ENCODE data around the gene SIPA1L3.
A peak's percentile ranks its signal among the peaks of the same experiment; 100 is the strongest.
"Not testable (repeated sequence)": the region's sequence is repeated elsewhere in the genome, so short reads cannot be mapped to it uniquely, and the experiment has no call there.

The SIPA1L3 gene

DNA sequence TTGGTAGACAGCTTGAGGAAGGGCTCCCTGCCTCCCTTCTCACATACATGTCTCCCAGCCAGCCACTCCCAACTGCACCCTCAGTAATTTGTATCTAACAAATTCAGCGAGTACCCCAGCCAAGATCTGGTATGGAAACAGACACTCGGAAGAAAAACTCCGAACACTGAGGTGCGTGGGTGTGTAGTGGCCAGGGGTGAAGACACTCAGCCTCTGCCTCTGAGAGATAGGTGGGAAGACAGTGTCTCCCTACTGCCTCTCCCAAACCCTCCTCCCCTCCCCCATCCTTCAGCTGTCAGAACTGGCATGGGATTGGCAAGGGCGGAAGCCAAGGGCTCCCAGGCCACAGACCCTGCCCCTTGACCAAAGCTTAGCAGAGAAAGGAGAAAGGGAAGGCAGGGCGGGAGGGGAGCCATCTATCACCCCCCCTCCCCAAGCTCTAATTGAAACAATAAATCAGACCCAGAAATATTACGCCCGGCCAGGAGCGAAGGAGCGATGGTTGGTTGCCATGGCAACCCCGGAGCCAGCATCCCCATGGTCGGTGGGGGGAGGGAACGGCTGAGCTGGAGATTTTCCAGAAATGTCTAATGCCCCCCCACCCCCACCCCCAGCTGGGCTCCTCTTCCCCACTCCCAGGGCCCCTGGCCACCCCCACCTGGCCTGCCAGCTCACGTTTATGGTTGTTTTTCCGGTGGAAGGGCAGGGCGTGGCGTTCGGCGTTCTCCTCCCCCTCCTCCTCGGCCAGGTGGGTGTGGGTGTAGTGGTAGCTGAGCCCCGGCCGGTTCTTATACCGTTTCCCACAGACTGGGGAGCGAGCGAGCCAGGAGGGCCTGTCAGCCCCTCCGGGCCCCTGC, 310.0 kb downstream of the SIPA1L3 start:
- no peak for DNase-seq (ENCODE audit: low read depth)

DNA sequence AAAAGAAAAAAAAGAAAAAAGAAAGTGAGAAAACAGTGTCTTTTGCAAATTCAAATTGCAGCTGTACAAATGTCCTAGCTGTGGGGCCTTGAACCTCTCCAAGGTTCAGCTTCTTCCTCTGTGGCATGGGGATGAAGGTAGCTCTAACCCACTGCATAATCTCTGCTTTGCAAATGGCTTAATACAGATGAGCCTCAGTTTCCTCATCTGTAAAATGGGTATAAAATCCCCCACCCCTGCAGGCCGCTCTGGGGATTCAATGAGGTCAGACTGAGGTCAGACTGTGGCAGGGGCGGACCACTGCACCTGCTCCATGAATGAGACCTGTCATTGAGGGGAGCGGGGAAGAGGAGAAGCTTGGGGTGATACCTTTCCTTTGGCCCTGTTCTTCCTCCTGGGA, 311.2 kb downstream of the SIPA1L3 start:
- no peak for DNase-seq (ENCODE audit: low read depth)

DNA sequence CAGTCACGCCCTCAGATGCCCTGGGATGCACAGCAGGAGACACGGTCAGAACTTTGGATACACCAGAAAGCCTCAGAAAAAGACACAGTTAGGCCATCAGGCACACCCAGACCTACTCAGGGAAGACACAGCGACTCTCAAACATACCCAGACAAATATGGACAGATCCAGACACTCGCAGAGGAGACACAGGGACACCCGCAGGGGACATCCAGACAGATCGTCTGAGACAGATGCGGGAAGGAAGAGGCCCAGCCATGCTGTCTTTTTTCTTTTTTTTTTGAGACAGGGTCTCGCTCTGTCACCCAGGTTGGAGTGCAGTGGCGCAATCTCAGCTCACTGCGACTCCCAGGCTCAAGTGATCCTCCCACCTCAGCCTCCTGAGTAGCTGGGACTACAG, 312.2 kb downstream of the SIPA1L3 start:
- no peak for DNase-seq (ENCODE audit: low read depth)

DNA sequence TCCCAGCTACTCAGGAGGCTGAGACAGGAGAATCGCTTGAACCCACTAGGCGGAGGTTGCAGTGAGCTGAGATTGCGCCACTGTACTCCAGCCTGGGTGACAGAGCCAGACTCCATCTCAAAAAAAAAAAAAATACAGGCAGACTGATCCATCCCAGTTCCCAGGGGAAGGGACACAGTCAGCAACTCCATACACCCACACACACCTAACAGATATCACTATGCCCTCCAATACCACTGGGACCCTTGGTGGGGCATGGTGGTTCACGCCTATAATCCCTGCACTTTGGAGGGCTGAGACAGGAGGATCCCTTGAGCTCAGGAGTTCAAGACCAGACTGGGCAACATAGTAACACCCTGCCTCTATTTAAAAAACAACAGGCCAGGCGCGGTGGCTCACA, 314.4 kb downstream of the SIPA1L3 start:
- no peak for DNase-seq (ENCODE audit: low read depth)

DNA sequence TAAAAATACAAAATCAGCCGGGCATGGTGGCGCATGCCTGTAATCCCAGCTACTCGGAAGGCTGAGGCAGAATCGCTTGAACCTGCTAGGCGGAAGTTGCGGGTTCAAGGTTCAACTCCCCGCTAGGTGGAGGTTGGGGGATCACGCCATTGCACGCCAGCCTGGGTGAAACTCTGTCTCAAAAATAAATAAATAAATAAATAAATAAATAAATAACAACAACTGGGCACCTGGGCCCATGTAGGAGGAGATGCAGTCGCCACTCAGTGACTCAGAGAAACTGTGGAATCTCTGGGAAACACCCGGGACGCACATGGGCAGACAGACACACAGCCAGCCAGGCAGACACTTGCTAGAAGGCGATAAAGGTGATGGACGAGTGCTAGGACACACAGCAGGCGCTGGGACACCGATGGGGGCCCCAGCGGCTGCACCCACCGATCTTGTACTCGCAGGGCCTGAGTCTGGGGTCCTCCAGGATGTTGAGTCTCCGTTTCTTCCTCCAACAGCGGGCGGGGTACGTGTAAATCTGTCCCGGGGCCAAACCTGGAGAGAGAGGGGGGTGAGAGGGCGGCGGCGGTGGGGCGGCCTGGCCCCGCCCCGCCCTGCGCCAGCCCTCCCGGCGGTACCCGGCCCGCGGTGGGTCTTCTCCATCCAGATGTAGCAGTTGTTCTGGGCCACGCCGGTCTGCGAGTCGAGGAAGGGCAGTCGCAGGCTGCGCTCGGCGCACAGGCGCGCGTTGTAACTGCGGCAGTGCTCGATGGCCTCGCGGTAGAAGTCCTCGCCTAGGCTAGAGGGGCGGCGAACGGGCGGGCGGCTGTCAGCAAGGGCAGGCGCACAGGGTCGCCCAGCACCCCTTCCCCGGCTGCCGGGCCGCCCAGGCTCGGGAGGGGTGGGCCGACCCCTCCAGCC, 315.2 kb downstream of the SIPA1L3 start:
- DNase-seq (ENCODE audit: low read depth): no peak

DNA sequence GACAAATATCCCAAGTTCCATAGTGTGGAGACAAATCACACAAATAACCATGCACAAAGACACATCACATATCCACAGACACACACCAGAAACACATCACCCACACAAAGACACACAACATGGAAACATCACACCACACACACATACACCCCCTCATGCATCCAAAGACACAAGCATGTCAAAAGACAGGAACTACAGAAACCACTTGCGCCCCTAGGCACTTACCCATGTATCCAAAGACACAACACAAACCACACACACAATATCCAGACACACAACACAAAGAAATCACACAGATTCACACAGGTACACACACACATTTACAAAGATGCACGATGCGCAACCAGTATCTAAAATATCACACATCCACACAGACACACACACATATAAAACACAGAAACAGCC, 316.1 kb downstream of the SIPA1L3 start:
- no peak for DNase-seq (ENCODE audit: low read depth)

DNA sequence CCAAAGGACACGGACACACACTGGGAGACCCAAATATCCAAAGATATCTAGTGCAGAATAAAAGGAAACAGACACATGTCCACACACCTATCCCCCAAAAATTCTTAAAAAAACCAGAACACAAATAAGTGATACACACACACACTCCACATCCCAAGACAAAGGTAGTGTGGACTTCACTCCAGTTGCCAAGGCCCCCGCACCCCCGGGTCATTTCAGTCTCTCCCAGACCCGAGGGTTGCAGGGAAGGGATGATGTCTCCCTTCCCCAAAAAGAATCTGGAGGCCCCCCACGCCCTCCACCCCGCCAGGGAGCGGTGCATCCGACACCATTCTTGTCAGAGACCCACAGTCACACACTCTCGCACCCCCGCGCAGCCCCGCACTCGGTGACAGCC, 316.6 kb downstream of the SIPA1L3 start:
- no peak for DNase-seq (ENCODE audit: low read depth)

DNA sequence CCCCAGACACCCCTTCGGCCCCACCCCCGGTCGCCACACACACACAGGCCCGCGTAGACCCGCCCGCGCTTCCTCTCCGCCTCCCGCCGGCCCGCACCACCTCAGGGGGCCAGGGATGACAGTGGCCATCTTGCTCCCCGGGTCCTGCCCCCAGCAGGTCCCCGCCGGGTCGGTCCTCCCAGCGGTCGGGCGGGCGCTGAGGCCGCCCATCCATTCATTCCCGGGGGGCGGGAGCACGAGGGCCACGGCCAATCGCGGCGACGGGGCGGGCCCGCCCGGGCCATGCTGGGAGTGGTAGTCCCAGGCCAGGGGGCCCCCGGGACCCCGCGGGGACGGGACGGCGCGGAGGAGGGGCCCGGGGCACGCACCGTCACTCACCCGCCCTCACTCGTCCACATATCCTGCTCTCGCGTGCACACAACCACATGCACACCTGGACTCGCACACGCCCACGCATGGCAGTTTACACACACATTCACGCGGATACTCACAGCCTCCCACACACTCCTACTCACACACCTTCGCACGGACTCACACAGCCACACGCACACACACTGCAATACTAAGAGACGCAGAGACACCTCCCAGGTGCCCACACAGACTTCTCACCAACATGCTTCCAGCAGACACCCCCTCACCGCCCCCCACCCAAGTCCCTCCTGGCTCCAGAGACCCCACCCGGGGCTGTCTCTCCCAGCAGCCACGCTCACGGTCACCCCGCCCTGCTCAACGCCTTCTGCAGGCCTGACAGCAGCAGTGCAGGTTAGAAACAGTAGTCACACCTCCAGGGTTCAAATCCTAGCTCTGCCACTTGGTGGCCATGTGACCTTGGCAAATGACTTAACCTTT, 317.2 kb downstream of the SIPA1L3 start, which contains the start of gene DPF1:
Gene DPF1 (minus strand): TSS at position 209 of the 849 bp plus-strand sequence. CDS start 80 bp downstream, at position 129.
- peak; percentile 43 for DNase-seq (ENCODE audit: low read depth)

DNA sequence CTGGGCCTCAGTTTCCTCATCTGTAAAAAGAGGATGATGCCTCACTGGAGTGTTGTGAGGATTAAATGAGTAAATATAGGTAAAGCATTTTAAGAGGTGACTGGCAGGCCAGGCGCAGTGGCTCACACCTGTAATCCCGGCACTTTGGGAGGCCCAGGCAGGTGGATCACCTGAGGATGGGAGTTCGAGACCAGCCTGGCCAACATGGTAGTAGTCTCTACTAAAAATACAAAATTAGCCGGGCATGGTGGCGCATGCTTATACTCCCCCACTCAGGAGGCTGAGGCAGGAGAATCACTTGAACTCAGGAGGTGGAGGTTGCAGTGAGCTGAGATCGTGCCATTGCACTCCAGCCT, 317.8 kb downstream of the SIPA1L3 start:
- DNase-seq (ENCODE audit: low read depth): not testable (repeated sequence)

DNA sequence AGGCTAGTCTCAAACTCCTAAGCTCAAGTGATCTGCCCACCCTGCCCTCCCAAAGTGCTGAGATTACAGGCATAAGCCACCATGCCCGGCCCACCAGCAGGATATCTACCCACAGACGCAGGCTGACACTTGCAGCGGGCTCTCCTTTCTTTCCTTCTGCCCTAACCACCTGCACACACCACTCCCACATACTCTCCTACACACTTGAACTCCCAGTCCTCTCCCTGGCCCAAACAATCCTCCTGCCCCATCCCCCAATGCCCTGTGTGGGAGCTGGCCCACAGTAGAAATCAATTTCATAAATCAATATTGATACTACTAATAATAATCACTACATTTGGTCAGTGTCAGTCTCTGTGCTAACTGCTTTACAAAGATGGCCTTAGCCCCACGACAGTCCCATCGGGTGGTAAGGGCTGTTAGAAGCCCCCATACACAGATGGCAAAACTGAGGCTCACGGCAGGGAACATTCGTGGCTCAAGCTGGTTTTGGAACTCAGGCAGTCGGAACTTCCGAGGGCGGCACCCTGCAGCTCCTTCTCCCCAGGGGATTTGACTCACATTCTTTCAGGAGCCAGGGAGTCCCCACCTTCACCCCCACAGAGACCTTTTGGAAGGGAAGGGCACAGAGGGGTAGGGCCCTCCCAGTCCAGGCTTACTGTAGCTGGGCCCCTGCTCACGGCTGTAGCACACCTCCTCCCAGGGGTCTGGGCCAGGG, 320.4 kb downstream of the SIPA1L3 start:
- no peak for DNase-seq (ENCODE audit: low read depth)

DNA sequence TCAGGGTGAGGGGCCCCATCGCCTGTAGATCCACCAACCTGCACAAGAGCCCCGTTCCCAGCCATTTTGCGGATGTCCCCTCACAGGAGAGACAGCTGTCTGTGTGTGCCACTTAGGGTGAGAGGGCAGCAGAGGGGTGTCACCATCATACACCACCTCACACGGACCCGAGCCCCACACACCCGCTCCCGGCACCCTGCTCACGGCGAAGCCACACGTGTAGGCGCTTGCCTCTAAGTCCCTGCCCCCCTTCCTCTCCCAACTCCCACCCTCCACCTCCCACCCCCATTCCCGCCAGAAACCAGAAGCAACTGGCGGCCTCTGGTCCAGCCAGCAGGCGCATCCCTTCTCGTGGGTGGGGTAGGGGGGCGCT, 321.0 kb downstream of the SIPA1L3 start:
- DNase-seq (ENCODE audit: low read depth): no peak

DNA sequence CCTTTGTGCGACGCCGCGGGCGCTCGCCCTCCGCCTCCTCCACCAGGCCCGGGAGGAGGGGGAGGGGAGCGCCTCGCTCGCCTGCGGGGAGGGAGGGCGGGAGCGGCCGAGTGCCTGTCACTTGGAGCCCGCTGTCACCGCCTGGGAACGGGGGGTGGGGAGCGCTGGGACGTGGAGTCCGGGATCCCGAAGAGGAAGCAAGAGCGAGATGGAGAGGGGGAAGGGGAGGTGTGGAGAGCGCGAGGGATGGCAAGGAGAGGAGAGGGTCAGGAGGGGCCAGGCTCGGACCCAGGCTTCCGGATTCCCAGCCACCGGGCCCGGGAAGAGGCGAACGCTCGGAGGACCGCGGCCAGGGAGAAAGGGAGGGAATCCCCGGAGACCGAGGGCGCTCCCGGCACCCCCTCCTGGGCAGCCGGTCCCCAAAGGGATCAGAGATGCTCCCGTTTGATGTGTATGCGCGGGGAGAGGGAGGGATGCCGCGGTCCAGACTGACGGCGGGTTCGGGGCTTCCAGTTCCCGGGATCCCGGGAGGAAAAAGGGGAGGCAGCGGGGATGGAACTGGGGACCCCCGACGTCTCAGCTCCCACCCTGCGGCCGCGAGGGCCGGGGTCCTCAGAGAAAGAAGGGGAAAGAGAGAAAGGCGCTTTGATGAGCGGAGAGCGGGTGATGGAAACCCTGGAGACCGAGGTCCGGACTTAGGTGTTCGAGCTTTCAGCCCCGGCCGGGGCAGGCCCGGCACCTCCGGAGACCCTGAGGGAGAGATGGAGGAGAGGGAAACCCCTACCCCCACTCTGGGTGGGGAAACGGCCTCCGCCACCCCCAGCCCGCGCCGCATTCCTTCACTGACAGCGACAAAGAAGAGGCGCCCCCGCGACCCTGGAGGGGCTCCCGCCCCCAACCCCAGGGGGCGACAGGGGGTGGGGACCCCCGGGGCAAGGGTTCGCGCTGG, 321.8 kb downstream of the SIPA1L3 start:
- no peak for DNase-seq (ENCODE audit: low read depth)

DNA sequence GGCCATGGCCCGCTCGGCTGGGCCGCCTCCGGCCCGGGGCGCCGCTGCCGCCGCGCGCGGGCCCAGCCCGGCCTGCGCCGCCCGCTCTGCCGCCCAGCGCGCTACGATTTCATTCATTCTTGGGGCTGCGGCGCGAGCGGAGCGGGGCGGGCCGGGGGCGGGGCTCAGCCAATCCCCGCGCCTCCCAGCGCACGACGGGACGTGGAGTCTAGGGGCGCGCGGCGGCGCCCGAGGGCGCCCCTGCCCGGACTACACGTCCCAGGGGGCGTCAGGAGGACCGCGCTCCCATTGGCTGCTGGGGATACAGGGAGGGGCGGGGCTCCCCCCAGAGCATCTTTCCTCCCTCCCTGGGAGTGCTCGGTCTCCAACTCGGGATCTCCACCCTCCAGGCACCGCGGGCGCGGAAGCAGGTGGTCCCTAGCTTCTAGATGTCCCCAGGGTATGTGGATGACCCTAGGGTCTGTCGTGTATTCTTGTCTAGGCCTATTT, 322.6 kb downstream of the SIPA1L3 start:
- DNase-seq (ENCODE audit: low read depth): peak; percentile 77

DNA sequence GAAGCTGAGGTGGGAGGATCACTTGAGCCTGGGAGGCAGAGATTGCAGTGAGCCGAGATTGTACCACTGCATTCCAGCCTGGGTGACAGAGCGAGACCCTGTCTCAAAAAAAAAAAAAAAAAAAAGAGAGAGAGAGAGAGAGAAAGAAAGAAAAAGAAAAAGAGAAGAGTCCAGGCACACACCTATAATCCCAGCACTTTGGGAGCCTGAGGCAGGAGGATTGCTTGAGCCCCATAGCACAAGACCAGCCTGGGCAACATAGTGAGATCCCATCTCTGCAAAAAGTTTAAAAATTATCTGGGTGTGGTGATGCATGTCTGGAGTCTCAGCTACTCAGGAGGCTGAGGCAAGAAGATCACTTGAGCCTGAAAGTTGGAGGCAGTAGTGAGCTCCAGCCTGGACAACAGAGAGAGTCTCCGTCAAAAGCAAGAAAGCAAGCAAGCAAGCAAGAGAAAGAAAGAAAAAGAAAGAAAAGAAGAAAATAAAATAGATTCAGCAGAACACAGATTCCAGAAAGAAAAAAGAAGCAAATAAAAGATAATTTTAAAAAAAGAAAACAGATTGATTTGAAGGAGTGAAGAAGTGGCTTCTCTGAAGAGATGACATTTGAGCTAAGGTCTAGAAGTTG, 323.6 kb downstream of the SIPA1L3 start:
- DNase-seq (ENCODE audit: low read depth): not testable (repeated sequence)

DNA sequence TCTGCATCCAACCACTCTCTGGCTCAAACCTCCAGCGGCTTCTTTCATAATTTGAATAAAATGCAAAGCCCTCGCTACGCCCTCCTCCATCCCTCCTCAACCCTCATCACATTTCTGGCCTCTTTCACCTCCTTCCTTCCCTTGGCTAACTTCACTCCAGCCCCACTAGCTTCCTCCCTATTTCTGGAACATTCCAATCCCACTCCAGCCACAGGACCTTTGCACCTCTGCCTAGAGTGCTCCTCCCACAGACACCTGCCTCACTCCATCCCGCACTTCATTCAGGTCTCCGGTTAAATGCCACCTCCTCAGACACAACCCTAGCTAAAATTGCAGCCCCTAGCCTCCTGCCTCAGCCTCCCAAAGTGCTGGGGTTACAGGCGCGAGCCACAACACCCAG, 324.9 kb downstream of the SIPA1L3 start:
- DNase-seq (ENCODE audit: low read depth): no peak

DNA sequence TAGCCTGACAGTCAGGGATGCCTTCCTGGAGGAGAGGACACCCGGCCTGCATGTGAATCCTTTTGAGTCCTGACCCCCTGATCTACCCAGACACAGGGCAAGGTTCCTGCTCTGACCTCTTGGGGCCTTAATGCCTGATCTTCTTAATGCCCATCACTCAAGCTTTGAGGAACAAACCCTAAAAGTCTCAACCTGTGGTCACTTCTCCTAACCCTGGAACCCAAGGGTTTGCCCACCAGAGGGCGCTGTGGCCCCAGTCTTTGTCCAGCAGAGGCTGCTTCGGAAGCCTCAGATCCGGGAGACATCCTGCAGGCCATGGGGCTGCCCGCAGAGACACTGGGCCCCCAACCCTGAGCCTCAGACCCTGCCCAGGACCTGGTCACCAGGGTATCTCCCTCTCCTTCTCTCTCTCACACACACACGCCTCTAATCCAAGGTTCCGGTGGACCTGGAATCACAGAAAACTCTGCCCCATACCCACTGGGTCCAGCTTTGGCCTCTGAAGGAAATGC, 326.8 kb downstream of the SIPA1L3 start:
- no peak for DNase-seq (ENCODE audit: low read depth)

DNA sequence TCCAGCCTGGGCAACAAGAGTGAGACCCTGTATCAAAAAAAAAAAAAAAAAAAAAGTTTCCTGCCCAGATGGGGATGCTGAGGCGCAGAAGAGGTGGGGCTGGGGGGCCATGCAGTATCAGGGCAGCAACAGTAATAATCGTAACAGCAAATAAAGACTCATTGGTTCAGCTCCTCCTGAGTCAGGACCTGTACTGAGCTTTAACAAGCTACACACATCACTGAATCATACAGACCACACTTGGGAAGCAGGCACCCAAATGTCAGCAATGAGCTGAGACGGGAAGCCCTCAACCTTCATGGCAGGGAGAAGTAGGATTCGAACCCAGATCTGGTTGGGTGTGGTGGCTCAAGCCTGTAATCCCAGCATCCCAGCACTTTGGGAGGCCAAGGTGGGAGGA, 327.6 kb downstream of the SIPA1L3 start:
- DNase-seq (ENCODE audit: low read depth): no peak

DNA sequence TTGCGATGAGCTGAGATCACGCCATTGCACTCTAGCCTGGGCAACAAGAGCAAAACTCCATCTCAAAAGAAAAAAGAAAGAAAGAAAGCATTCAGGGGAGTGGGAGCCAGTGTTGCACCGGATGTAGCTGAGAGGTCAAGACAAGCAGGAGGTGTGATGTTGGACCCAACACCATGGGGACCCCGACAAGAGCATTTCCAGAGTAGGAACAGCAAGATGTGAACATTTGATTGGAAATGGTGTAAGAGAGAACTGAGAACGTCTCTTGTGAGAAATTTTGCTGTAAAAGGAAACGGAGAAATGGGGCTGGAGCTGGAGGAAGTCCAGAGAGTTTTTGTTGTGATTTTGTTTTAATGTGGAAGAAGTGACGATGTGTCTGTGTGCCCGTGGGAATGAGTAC, 332.8 kb downstream of the SIPA1L3 start:
- no peak for DNase-seq (ENCODE audit: low read depth)

DNA sequence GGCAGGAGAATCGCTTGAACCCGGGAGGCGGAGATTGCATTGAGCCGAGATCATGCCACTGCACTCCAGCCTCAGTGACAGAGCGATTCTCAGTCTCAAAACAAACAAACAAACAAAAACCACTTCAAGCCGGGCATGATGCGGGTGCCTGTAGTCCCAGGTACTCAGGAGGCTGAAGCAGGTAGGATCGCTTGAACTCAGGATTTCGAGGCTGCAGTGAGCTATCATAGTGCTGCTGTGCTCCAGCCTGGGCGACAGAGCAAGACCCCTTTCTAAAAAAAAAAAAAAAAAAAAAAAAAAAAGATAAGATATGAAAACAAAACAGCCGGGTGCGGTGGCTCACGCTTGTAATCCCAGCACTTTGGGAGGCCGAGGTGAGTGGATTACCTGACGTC, 336.3 kb downstream of the SIPA1L3 start:
- DNase-seq (ENCODE audit: low read depth): no peak

All from GM04504 (cell line).